HL-60 (cell line): ENCODE measurements around the gene DHRS7C.

ENCODE experiments used
- DNase-seq, 2 experiments: peaks; one replicate each; pipeline ENCODE4 v3.0.0-alpha.2; 2010 to 2020; ENCODE audit warnings: low read depth in 1 of 2, low spot score in 1 of 2
- H3K27ac ChIP-seq: fragments of 250-450 bp; sonication (Bioruptor Pico); replicated peaks from 2 replicates; pipeline ENCODE4 v1.5.1; 2020; ENCODE audit warnings: mild to moderate bottlenecking, moderate library complexity
- H3K27me3 ChIP-seq: fragments of 250-450 bp; sonication (Bioruptor Pico); 2 replicates; pipeline ENCODE4 v1.5.1; 2021; ENCODE audit warnings: mild to moderate bottlenecking, moderate library complexity; ENCODE audit not compliant: insufficient read depth, poor library complexity, severe bottlenecking
- H3K4me3 ChIP-seq: replicated peaks from 2 replicates; pipeline ENCODE4 v1.5.1; 2011; ENCODE audit warnings: mild to moderate bottlenecking, control low read depth, low read length; ENCODE audit not compliant: insufficient read depth
- GABPA ChIP-seq: IDR thresholded peaks from 2 replicates; pipeline ENCODE4 v1.6.1; 2012; ENCODE audit warnings: low read depth
- POLR2AphosphoS5 ChIP-seq: IDR thresholded peaks from 2 replicates; pipeline ENCODE4 v1.6.1; 2012; ENCODE audit warnings: low read depth
- SPI1 ChIP-seq: IDR thresholded peaks from 2 replicates; pipeline ENCODE4 v1.6.1; 2012; ENCODE audit warnings: low read depth, mild to moderate bottlenecking, borderline replicate concordance
- TF ChIP-seq, protein P1 (sequence below): IDR thresholded peaks from 2 replicates; pipeline ENCODE4 v1.6.1; 2012; ENCODE audit warnings: low read depth; ENCODE audit not compliant: insufficient replicate concordance
- TF ChIP-seq, protein P2 (sequence below): IDR thresholded peaks from one replicate; pipeline ENCODE4 v1.5.1; 2011; ENCODE audit warnings: low read length, control low read depth, inconsistent platforms; ENCODE audit not compliant: insufficient read depth

Gene DHRS7C

DNA sequence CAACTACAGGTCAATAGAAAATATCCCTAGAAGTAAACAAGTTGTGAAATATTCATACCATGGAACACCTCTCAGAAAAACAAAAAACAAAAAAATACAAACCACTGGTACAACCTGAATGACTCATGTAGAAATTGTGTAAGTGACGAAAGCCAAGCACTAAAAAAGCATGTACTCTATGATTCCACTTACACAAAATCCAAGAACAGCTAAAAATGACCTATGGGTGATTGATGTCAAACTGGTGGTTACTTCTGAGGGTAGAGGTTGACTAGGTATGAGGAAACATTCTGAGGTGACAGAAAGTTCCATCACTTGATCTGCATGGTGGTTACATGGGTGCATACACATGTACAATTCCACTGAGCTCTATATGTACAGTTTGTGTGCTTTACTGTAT is 31.1 kb downstream of the DHRS7C start:
- Histone ChIP-seq H3K27me3 (no peaks in the 10 kb centered on the region), H3K4me3 (no peak overlapping the region), H3K27ac (no peak overlapping the region)
- TF ChIP-seq POLR2AphosphoS5 (no peak), GABPA (no peak), SPI1 (no peak)
- TF ChIP-seq, protein P1, sequence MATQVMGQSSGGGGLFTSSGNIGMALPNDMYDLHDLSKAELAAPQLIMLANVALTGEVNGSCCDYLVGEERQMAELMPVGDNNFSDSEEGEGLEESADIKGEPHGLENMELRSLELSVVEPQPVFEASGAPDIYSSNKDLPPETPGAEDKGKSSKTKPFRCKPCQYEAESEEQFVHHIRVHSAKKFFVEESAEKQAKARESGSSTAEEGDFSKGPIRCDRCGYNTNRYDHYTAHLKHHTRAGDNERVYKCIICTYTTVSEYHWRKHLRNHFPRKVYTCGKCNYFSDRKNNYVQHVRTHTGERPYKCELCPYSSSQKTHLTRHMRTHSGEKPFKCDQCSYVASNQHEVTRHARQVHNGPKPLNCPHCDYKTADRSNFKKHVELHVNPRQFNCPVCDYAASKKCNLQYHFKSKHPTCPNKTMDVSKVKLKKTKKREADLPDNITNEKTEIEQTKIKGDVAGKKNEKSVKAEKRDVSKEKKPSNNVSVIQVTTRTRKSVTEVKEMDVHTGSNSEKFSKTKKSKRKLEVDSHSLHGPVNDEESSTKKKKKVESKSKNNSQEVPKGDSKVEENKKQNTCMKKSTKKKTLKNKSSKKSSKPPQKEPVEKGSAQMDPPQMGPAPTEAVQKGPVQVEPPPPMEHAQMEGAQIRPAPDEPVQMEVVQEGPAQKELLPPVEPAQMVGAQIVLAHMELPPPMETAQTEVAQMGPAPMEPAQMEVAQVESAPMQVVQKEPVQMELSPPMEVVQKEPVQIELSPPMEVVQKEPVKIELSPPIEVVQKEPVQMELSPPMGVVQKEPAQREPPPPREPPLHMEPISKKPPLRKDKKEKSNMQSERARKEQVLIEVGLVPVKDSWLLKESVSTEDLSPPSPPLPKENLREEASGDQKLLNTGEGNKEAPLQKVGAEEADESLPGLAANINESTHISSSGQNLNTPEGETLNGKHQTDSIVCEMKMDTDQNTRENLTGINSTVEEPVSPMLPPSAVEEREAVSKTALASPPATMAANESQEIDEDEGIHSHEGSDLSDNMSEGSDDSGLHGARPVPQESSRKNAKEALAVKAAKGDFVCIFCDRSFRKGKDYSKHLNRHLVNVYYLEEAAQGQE = no peak
- TF ChIP-seq, protein P2, sequence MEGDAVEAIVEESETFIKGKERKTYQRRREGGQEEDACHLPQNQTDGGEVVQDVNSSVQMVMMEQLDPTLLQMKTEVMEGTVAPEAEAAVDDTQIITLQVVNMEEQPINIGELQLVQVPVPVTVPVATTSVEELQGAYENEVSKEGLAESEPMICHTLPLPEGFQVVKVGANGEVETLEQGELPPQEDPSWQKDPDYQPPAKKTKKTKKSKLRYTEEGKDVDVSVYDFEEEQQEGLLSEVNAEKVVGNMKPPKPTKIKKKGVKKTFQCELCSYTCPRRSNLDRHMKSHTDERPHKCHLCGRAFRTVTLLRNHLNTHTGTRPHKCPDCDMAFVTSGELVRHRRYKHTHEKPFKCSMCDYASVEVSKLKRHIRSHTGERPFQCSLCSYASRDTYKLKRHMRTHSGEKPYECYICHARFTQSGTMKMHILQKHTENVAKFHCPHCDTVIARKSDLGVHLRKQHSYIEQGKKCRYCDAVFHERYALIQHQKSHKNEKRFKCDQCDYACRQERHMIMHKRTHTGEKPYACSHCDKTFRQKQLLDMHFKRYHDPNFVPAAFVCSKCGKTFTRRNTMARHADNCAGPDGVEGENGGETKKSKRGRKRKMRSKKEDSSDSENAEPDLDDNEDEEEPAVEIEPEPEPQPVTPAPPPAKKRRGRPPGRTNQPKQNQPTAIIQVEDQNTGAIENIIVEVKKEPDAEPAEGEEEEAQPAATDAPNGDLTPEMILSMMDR = no peak
- DNase-seq = no peak

DNA sequence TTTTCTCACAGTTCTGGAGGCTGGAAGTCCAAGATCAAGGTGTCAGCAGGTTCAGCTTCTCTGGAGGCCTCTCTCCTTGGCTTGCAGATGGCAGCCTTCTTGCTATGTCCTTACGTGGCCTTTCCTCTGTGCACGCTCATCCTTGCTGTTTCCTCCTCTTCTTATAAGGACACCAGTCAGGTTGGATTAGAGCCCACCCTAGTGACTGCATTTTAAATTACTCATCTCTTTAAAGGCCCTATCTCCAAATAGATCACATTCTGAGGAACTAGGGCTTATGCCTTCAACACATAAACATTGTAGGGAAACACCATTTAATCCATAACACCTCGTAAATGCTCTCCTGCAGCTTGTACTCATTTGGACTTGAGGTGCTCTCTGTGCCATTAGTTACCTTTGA is 36.3 kb downstream of the DHRS7C start:
- no peak for TF ChIP-seq SPI1
- TF ChIP-seq GABPA = no peak
- TF ChIP-seq, protein P1 = no peak
- TF ChIP-seq, protein P2 = no peak
- no peak for TF ChIP-seq POLR2AphosphoS5
- Histone ChIP-seq H3K27ac (no peak overlapping the region), H3K4me3 (no peak overlapping the region), H3K27me3 (no peaks in the 10 kb centered on the region)
- no peak for DNase-seq

DNA sequence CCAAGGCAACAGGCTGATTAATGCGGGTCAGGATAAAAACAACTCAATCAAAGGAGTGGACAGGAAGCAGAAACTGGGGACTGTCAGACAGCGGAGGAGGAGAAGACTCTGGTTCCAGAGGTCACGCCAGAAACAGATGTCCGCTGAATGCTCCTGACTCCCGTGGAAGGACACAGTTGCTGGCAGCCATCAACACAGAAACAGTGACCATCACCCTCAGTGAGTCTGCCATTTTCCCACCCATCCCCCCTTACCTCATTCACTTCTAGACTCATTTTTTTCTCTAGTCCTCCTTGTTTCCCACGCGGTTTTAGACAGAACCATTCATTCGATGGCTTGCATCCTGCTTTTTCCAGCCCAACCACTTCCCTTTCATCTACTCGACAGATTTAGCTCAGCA is 40.9 kb downstream of the DHRS7C start:
- TF ChIP-seq, protein P2 = no peak
- TF ChIP-seq POLR2AphosphoS5 = no peak
- TF ChIP-seq GABPA = no peak
- TF ChIP-seq, protein P1 = no peak
- TF ChIP-seq SPI1 = no peak
- H3K4me3 ChIP-seq = no peak overlapping the region
- no peak overlapping the region for H3K27ac ChIP-seq
- DNase-seq = no peak
- no peaks in the 10 kb centered on the region for H3K27me3 ChIP-seq
